H1 (cell line): ENCODE measurements around the gene WDFY3. TPM values are rescaled to one million over a fixed set of nuclear protein-coding genes. Genes with fewer than 3 reads are reported as not detected.

Experiments
- CBX8 ChIP-seq: fragments of 300-800, 300-1000 bp; sonication (generic); IDR thresholded peaks from 2 replicates; pipeline ENCODE4 v1.7.1; 2016; ENCODE audit warnings: low read depth, low read length, borderline replicate concordance
- CEBPB ChIP-seq: IDR thresholded peaks from 2 replicates; pipeline ENCODE4 v1.6.1; 2012; ENCODE audit warnings: low read depth, low read length
- JUN ChIP-seq: IDR thresholded peaks from 2 replicates; pipeline ENCODE4 v1.6.1; 2011; ENCODE audit warnings: low read depth, mild to moderate bottlenecking, improper control_type of control experiment, low read length
- MAFK ChIP-seq: IDR thresholded peaks from 2 replicates; pipeline ENCODE4 v1.6.1; 2012; ENCODE audit warnings: low read depth, mild to moderate bottlenecking, improper control_type of control experiment, low read length
- NRF1 ChIP-seq: IDR thresholded peaks from 2 replicates; pipeline ENCODE4 v1.6.1; 2011; ENCODE audit warnings: mild to moderate bottlenecking, low read depth, low read length, improper control_type of control experiment
- SIRT6 ChIP-seq: IDR thresholded peaks from one replicate; pipeline ENCODE4 v1.7.1; 2012; ENCODE audit warnings: low read length, inconsistent platforms
- SP1 ChIP-seq: IDR thresholded peaks from 2 replicates; pipeline ENCODE4 v1.6.1; 2011; ENCODE audit warnings: low read depth, low read length
- TEAD4 ChIP-seq: IDR thresholded peaks from 2 replicates; pipeline ENCODE4 v1.6.1; 2012; ENCODE audit warnings: low read depth, low read length, inconsistent platforms, mixed read lengths
- polyA plus RNA-seq, 7 experiments: library from polyadenylated mRNA; depleted of rRNA in 3 of 7; stranded (reverse) in 5 of 7; unstranded in 2 of 7; fragments of >200 nt in 5 of 7; fragments of 200-250 nt in 2 of 7; gene quantifications; 1 replicate in 5 of 7; 2 replicates in 1 of 7; 4 replicates in 1 of 7; pipeline versions ENCODE4 v1.2.1 to v1.2.3, GENCODE V29; 2011 to 2013; ENCODE audit warnings: missing spikeins in 2 of 7, mixed read lengths in 2 of 7
- total RNA-seq: library from RNA; stranded (reverse); fragmentation: NEBNext Ultra II Directional; extraction: Animal tissue kit (Norgen Biotek cat#: 25700); gene quantifications from 2 replicates; pipeline ENCODE4 v1.2.1, GENCODE V29; 2021

Gene WDFY3
- total and polyA plus RNA-seq, 2 of the 8 experiments (the other 6 are each of a cell fraction or from before 2014, with no cell fraction given), result 25.6 to 62.4 TPM

- TF ChIP-seq NRF1, result no peak
- no peak for TF ChIP-seq CBX8
- TF ChIP-seq SP1, result no peak
- TF ChIP-seq MAFK, result no peak
- no peak for TF ChIP-seq TEAD4
- no peak for TF ChIP-seq JUN
- TF ChIP-seq CEBPB, result no peak
- no peak for TF ChIP-seq SIRT6
- TF ChIP-seq, all 59 proteins: peak for 0
Observed at GRCh38 chr4:84899616-84900015, 66.9 kb downstream of the WDFY3 start (continued).
